Epithelial cell of proximal tubule (primary cell): ENCODE results near the gene ASS1. TPM values are rescaled to one million over a fixed set of nuclear protein-coding genes. Genes with fewer than 3 reads are reported as not detected.
A peak's percentile ranks its signal among the peaks of the same experiment; 100 is the strongest.
"Not testable (repeated sequence)": the region's sequence is repeated elsewhere in the genome, so short reads cannot be mapped to it uniquely, and the experiment has no call there.

Source experiments
- DNase-seq: peaks from one replicate; pipeline ENCODE4 v3.0.0-alpha.2; 2011; ENCODE audit warnings: low read depth
- H3K4me3 ChIP-seq: 2 replicates; pipeline ENCODE4 v1.5.1; 2011; ENCODE audit warnings: low read depth, mild to moderate bottlenecking, low read length
- total RNA-seq: library from RNA; depleted of rRNA; stranded (reverse); fragments of >200 nt; gene quantifications from 2 replicates; pipeline ENCODE4 v1.2.3, GENCODE V29; 2015
- TF ChIP-seq, protein P1 (sequence below): conservative IDR thresholded peaks from 2 replicates; pipeline ENCODE4 v1.5.1; 2012; ENCODE audit warnings: low read depth, mild to moderate bottlenecking, low read length

Gene ASS1
- total RNA-seq, result 6.3 and 9.4 TPM in 2 replicates

DNA sequence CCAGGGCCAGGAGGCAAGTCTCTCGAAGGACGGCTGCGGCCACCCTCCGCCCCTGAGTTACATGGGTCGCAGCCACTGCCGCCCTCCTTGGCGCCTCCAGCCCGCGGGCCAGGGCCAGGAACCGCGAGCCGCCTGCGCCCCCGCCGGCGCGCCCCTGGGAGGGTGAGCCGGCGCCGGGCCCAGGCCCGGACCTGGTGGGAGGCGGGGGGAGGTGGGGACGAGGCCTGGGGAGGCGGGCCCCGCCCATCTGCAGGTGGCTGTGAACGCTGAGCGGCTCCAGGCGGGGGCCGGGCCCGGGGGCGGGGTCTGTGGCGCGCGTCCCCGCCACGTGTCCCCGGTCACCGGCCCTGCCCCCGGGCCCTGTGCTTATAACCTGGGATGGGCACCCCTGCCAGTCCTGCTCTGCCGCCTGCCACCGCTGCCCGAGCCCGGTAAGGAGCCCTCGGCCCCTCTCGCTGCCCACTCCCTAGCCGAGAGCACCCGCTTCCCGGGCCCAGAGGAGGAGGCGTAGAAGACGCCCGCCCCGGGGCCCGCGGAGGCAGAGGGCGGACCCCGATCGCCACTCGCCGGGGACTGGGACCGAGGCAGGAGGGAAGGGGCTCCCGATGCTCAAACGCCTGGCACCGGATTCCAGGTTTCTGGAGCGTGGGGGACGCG lies at the start of gene ASS1:
TSS of gene ASS1 (plus strand) at position 397 of the 657 bp plus-strand sequence. CDS start 7,268 bp downstream, outside the sequence.
- H3K4me3 ChIP-seq, result peak within 1 kb of the TSS; percentile 60
- DNase-seq, result no peak
- TF ChIP-seq, protein P1, sequence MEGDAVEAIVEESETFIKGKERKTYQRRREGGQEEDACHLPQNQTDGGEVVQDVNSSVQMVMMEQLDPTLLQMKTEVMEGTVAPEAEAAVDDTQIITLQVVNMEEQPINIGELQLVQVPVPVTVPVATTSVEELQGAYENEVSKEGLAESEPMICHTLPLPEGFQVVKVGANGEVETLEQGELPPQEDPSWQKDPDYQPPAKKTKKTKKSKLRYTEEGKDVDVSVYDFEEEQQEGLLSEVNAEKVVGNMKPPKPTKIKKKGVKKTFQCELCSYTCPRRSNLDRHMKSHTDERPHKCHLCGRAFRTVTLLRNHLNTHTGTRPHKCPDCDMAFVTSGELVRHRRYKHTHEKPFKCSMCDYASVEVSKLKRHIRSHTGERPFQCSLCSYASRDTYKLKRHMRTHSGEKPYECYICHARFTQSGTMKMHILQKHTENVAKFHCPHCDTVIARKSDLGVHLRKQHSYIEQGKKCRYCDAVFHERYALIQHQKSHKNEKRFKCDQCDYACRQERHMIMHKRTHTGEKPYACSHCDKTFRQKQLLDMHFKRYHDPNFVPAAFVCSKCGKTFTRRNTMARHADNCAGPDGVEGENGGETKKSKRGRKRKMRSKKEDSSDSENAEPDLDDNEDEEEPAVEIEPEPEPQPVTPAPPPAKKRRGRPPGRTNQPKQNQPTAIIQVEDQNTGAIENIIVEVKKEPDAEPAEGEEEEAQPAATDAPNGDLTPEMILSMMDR, result no peak

DNA sequence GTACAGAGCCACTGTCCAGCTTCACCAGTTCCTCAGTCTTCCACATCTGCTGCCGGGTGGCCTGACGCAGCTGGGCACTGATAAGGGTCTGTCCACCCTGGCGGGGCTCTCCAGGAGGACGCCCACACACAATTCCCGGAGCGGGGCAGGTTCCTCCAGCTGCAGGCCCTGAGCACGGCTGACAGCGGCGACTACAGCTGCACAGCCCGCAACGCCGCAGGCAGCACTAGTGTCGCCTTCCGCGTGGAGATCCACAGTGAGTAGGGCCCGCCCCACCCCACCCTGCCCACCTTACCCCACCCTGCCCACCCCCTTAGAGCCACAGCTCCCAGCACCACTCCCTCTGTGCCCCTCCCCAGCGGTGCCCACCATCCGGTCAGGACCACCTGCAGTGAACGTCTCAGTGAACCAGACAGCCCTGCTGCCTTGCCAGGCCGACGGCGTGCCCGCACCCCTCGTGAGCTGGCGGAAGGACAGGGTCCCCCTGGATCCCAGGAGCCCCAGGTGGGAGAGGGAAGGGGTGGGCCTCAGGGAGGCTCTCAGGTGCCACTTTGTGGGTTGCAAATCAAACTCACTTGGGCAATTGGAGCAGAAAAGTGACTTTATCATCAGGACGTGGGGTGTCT lies 48.8 kb upstream of the ASS1 start:
- no peak overlapping the region for H3K4me3 ChIP-seq
- TF ChIP-seq, protein P1, result no peak
- no peak for DNase-seq

DNA sequence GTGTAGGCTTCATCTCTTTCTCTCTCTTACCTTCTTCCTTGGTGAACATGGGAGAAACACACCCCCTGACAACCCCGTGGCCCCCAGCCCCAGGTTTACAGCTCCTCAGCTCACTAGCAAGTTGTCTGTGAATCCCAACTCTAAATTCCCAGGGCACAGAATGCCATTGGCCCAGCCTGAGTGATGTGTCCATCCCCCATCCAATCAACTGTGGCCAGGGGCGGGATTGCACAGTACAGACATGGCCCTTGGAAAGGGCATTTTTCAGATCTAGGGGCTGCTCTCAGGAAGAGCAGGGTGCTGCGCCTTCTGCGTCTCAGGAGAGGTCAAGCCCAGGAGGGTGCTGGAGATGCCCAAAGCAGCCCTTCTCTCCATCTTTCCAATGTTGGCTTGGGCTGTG lies 48.2 kb upstream of the ASS1 start:
- TF ChIP-seq, protein P1, result no peak
- H3K4me3 ChIP-seq, result no peak overlapping the region
- DNase-seq, result no peak

DNA sequence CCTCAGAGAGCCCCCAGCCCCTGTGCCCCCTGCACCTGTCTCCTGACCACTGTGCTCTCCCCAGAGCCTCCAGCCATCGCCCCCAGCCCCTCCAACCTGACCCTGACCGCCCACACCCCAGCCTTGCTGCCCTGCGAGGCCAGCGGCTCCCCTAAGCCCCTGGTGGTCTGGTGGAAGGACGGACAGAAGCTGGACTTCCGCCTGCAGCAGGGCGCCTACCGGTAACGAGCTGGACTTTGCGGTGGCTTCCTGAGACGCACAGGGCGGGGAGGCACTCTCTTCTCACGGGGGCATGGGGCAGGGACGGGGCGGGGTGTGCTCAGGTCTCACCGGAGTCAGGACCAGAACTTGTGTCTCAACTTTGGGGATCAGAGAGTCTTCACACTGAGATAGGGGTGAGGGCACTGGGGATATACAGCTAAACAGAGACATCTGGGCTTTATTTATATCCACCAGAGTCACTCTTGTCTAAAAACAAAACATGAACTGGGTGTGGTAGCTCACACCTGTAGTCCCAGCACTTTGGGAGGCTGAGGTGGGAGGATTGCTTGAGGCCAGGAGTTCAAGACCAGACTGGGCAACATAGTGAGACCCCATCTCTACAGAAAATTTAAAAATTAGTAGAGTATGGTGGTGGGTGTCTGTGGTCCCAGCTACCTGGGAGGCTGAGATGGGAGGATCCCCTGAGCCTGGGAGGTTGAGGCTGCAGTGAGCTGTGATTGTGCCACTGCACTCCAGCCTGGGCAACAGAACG lies 46.1 kb upstream of the ASS1 start:
- DNase-seq, result no peak
- TF ChIP-seq, protein P1, result no peak
- no peak overlapping the region for H3K4me3 ChIP-seq

DNA sequence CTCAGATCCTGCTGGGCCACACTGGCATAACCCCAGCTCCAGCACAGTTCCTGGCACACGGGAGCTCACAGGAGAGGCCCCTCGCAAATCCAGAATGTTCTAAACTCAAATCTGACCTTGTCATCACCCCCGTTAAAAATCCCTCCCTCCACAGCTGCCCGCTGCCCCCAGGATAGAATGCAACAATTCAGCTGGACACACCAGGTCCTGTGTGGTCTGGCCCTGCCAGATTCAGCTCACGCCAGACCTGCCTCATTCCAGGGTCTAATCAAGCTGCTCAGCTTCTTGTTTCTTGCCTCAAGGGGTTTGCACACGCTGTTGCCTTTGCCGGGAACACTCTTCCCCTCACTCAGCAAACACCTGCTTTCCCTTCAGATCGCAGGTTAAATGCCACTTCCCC lies 45.0 kb upstream of the ASS1 start:
- TF ChIP-seq, protein P1, result no peak
- H3K4me3 ChIP-seq, result no peak overlapping the region
- DNase-seq, result no peak

DNA sequence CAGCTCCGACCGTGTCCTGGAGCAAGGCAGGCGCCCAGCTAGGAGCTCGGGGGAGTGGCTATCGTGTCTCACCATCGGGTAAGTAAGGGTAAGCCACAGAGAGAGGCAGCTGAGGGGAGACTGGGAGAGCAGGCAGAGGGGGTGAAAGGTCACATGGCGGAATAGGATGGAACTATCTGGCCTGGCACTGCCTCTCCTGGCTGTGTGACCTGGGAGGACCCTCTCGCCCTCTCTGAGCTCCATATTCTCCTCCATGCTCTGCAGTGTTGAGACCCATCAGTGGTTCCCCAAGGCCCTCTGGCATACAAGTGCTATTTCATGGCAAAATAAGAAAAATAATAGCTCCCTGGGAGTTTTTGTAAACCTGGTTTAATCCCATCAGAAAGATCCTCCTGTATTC lies 43.9 kb upstream of the ASS1 start:
- TF ChIP-seq, protein P1, result no peak
- DNase-seq, result no peak
- no peak overlapping the region for H3K4me3 ChIP-seq

DNA sequence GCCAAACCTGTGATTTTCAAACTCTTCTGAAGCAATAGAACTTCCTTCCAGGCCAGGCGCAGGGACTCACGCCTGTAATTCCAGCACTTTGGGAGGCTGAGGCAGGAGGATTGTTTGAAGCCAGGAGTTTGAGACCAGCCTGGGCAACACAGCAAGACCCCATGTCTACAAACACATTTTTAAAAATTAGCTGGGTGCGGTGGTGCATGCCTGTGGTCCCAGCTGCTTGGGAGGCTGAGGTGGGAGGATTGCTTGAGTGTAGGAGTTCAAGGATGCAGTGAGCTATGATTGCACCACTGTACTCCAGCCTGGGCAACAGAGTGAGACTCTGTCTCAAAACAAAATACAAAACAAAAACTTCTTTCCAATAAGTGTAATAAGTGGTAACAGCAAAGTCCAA lies 43.0 kb upstream of the ASS1 start:
- not testable (repeated sequence) for DNase-seq, H3K4me3 ChIP-seq
